Kidney (tissue), 14 donors: Measurements from ENCODE around the gene NCR2. TPM values are rescaled to one million over a fixed set of nuclear protein-coding genes. Genes with fewer than 3 reads are reported as not detected.

Source experiments
- DNase-seq, 5 donors: peaks; one replicate each; pipeline ENCODE4 v3.0.0-alpha.2; 2013 to 2020
- FAIRE-seq: peaks from 2 replicates; lab custom pipeline; 2012; peaks lifted over from hg19 to GRCh38; lab: Jason Lieb, UNC
- H3K27ac ChIP-seq, 2 donors: one replicate each; pipeline ENCODE4 v1.7.0; 2013; ENCODE audit warnings: low read depth in 2 of 2, low read length in 2 of 2, inconsistent platforms in 1 of 2
- H3K27me3 ChIP-seq: one replicate; pipeline ENCODE4 v1.7.1; 2013; ENCODE audit warnings: low read length, inconsistent platforms; ENCODE audit not compliant: control insufficient read depth, insufficient read depth
- H3K36me3 ChIP-seq, 3 donors: one replicate each; pipeline versions ENCODE4 v1.7.0 to v1.7.1; 2013; ENCODE audit warnings: low read length in 3 of 3, control low read depth in 1 of 3, inconsistent platforms in 1 of 3; ENCODE audit not compliant: insufficient read depth in 3 of 3, control insufficient read depth in 2 of 3
- H3K4me1 ChIP-seq, 3 donors: one replicate each; pipeline versions ENCODE4 v1.7.0 to v1.7.1; 2013; ENCODE audit warnings: low read length in 3 of 3, inconsistent platforms in 1 of 3, low read depth in 1 of 3; ENCODE audit not compliant: control insufficient read depth in 2 of 3, insufficient read depth in 2 of 3
- H3K4me3 ChIP-seq, 3 donors: one replicate each; pipeline versions ENCODE4 v1.7.0 to v1.8.1; 2013; ENCODE audit warnings: low read length in 3 of 3, control low read depth in 1 of 3, inconsistent platforms in 1 of 3
- H3K9ac ChIP-seq, 3 donors: one replicate each; pipeline versions ENCODE4 v1.7.0 to v1.7.1; 2013; ENCODE audit warnings: low read length in 3 of 3, control low read depth in 1 of 3, inconsistent platforms in 1 of 3
- H3K9me3 ChIP-seq, 3 donors: one replicate each; pipeline versions ENCODE4 v1.7.0 to v1.7.1; 2013; ENCODE audit warnings: low read length in 3 of 3, control low read depth in 1 of 3, inconsistent platforms in 1 of 3; ENCODE audit not compliant: control insufficient read depth in 2 of 3, insufficient read depth in 1 of 3
- CTCF ChIP-seq: IDR thresholded peaks from 3 replicates; pipeline ENCODE4 v1.5.1; 2012; ENCODE audit warnings: mild to moderate bottlenecking, moderate library complexity, borderline replicate concordance; ENCODE audit not compliant: insufficient read depth; ENCODE audit errors: extremely low read depth
- intact Hi-C: fragments of 100-400 bp; cut with DNase I; formaldehyde crosslinking; loops from one replicate; pipeline ENCODE4 v1.11.1; 2022
- polyA plus RNA-seq: library from polyadenylated mRNA; stranded (reverse); fragments of 350-450 nt; fragmentation: Illumina TruSeq; extraction: RNeasy Lipid Tissue Mini Kit (QIAGEN cat#74804); gene quantifications from one replicate; pipeline ENCODE4 v1.2.3, GENCODE V29; 2014; ENCODE audit warnings: low read depth, low replicate concordance; ENCODE audit not compliant: insufficient read depth
- total RNA-seq: library from RNA; stranded (reverse); fragmentation: NEBNext Ultra II Directional; extraction: Animal tissue kit (Norgen Biotek cat#: 25700); gene quantifications from one replicate; pipeline ENCODE4 v1.2.1, GENCODE V29; 2021
- donor health status: control.
- donor health status: control.
- donor health status: control.
- donor health status: control.
- donor health status: control.
- donor health status: DM: yes; HTN: yes; CAD: no.
- donor health status: Normal renal cell carcinoma (clear cell type).

Gene NCR2
- total and polyA plus RNA-seq, 2 donors from 2014 or later = not detected

DNA sequence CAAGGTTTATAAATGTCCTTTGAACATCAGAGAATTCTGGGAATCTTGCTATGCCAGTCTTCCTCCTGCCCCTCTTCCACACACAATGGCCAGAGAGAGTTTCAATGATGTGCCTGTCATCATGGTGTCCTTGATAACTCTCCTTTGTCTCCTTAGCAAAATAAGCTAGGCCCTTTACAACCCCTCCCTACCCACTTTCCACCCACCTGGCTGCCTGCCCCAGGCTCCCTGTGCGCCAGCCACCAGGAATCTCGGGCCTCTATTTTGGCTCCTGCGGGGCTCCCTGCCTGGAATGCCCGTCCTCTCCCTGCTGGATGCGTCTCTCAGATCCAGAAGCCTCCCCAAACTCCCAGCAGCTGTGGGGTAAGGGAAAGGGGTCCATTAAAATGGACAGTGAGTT lies 60.9 kb downstream of the NCR2 start:
- intact Hi-C loops = no loop called here
- H3K4me1 ChIP-seq = no peaks in the 10 kb centered on the region

GRCh38 chr6:41399424-41399823 lies 64.0 kb downstream of the NCR2 start:
- FAIRE-seq = no peak
- H3K4me3 ChIP-seq = no peak overlapping the region
- H3K9ac ChIP-seq = no peak overlapping the region
- no peaks in the 10 kb centered on the region for H3K27me3 ChIP-seq
- peaks cover 0 to 3% (median 0%) of the 10 kb centered on the region in 3 donors for H3K4me1 ChIP-seq
- H3K27ac ChIP-seq = no peak overlapping the region
- DNase-seq = no peak
- no peak for TF ChIP-seq CTCF
- no peaks in the 10 kb centered on the region for H3K36me3 ChIP-seq
- peaks cover 0 to 8% (median 2%) of the 10 kb centered on the region in 3 donors for H3K9me3 ChIP-seq
- intact Hi-C loops = no loop called here

More for the DNA sequence above, 60.9 kb downstream of the NCR2 start:
- no peak for TF ChIP-seq CTCF
- DNase-seq (no peak), FAIRE-seq (no peak)
- Histone ChIP-seq H3K9me3 (peaks cover 0 to 4% (median under 1%) of the 10 kb centered on the region in 3 donors), H3K27ac (no peak overlapping the region), H3K27me3 (no peaks in the 10 kb centered on the region), H3K4me3 (no peak overlapping the region), H3K9ac (no peak overlapping the region), H3K36me3 (no peaks in the 10 kb centered on the region)

Other genes with a start within 250 kb of the NCR2 start
- 1.0 TPM for gene TREML1, start 181.3 kb upstream of the NCR2 start, total RNA-seq
- gene TREML1, start 181.3 kb upstream of the NCR2 start, polyA plus RNA-seq = not detected
- gene TREM2, start 172.5 kb upstream of the NCR2 start, total RNA-seq = 7.8 TPM
- gene TREM2, start 172.5 kb upstream of the NCR2 start, polyA plus RNA-seq = 3.5 TPM
- gene TREML2, start 134.5 kb upstream of the NCR2 start, total RNA-seq = 0.41 TPM
- not detected for gene TREML2, start 134.5 kb upstream of the NCR2 start, polyA plus RNA-seq
- not detected for gene TREML4, start 107.3 kb upstream of the NCR2 start, total RNA-seq
- gene TREML4, start 107.3 kb upstream of the NCR2 start, polyA plus RNA-seq = not detected
- 1.4 TPM for gene TREM1, start 48.9 kb upstream of the NCR2 start, total RNA-seq
- gene TREM1, start 48.9 kb upstream of the NCR2 start, polyA plus RNA-seq = not detected
- 33.2 TPM for gene FOXP4, start 210.8 kb downstream of the NCR2 start, total RNA-seq
- gene FOXP4, start 210.8 kb downstream of the NCR2 start, polyA plus RNA-seq = 14.0 TPM